Stimulated activated effector memory CD8-positive, alpha-beta T cell treated with anti-CD3 and anti-CD28 coated beads, Interleukin-12 subunit alpha, Interleukin-12 subunit beta, amount 100 ng/mL, for 72 hours (primary cell): ENCODE data around the gene EXD2.
A peak's percentile ranks its signal among the peaks of the same experiment; 100 is the strongest.
"Not testable (repeated sequence)": the region's sequence is repeated elsewhere in the genome, so short reads cannot be mapped to it uniquely, and the experiment has no call there.

Experiments used
- ATAC-seq: fragments of 150-1000 bp; cut with Tn5 transposase; 2 replicates; pipeline ENCODE4 v1.10.0; 2021
- DNase-seq, 2 donors: peaks; one replicate each; pipeline ENCODE4 v3.0.0; 2021 to 2022; ENCODE audit warnings: low spot score in 2 of 2
- H3K27ac Mint-ChIP-seq: one replicate; pipeline ENCODE4 v1.8.0; 2022; ENCODE audit warnings: mild to moderate bottlenecking, mixed read lengths
- H3K36me3 Mint-ChIP-seq: one replicate; pipeline ENCODE4 v1.8.0; 2022; ENCODE audit warnings: mild to moderate bottlenecking, mixed read lengths
- H3K4me1 Mint-ChIP-seq: one replicate; pipeline ENCODE4 v1.8.0; 2022; ENCODE audit warnings: mixed read lengths
- H3K4me3 Mint-ChIP-seq: one replicate; pipeline ENCODE4 v1.8.0; 2022; ENCODE audit warnings: mild to moderate bottlenecking, mixed read lengths
- H3K9me3 Mint-ChIP-seq: one replicate; pipeline ENCODE4 v1.8.0; 2022; ENCODE audit warnings: mixed read lengths

The EXD2 gene

GRCh38 chr14:69191340-69192111 lies at the start of gene EXD2:
Gene EXD2 (plus strand): TSS chr14:69191498. CDS start chr14:69209471, 17,973 bp downstream.
- H3K27ac Mint-ChIP-seq, result peak within 1 kb of the TSS; percentile 93

GRCh38 chr14:69141550-69141949 lies 49.7 kb upstream of the EXD2 start:
- no peak overlapping the region for H3K27ac Mint-ChIP-seq
- peaks cover 49% of the 10 kb centered on the region for H3K4me1 Mint-ChIP-seq
- peaks cover 44% of the 10 kb centered on the region for H3K36me3 Mint-ChIP-seq
- no peak for DNase-seq
- no peaks in the 10 kb centered on the region for H3K9me3 Mint-ChIP-seq
- no peak overlapping the region for H3K4me3 Mint-ChIP-seq
- no peak for ATAC-seq

More at GRCh38 chr14:69191340-69192111, at the start of gene EXD2:
- no peaks in the 10 kb centered on the region for H3K9me3 Mint-ChIP-seq
- H3K4me3 Mint-ChIP-seq, result peak within 1 kb of the TSS; percentile 88
- peaks cover 16% of the 10 kb centered on the region for H3K4me1 Mint-ChIP-seq
- no peaks in the 10 kb centered on the region for H3K36me3 Mint-ChIP-seq
- peak; percentile 46 to 83 for DNase-seq
- ATAC-seq, result peak; percentile 92

- H3K4me1 Mint-ChIP-seq, result peaks cover 50% of the 10 kb centered on the region
- no peaks in the 10 kb centered on the region for H3K9me3 Mint-ChIP-seq
- H3K4me3 Mint-ChIP-seq, result no peak overlapping the region
- peaks cover 44% of the 10 kb centered on the region for H3K36me3 Mint-ChIP-seq
- ATAC-seq (no peak), DNase-seq (no peak)
- H3K27ac Mint-ChIP-seq, result no peak overlapping the region
These were observed 49.2 kb upstream of the EXD2 start for GRCh38 chr14:69142101-69142500.

- Mint-ChIP-seq H3K4me1 (peaks cover 46% of the 10 kb centered on the region), H3K27ac (no peak overlapping the region), H3K9me3 (no peaks in the 10 kb centered on the region), H3K4me3 (peak overlapping the region; percentile 87), H3K36me3 (peaks cover 31% of the 10 kb centered on the region)
- no peak for DNase-seq
- ATAC-seq, result no peak
These were observed 41.6 kb upstream of the EXD2 start for GRCh38 chr14:69149461-69150244.

GRCh38 chr14:69151458-69152180 lies 39.7 kb upstream of the EXD2 start:
- Mint-ChIP-seq H3K4me3 (peak overlapping the region; percentile 87), H3K4me1 (peaks cover 39% of the 10 kb centered on the region), H3K9me3 (no peaks in the 10 kb centered on the region), H3K27ac (peak overlapping the region; percentile 92), H3K36me3 (peaks cover 21% of the 10 kb centered on the region)
- DNase-seq, result peak; percentile 72 to 87
- ATAC-seq, result peak; percentile 79

DNA sequence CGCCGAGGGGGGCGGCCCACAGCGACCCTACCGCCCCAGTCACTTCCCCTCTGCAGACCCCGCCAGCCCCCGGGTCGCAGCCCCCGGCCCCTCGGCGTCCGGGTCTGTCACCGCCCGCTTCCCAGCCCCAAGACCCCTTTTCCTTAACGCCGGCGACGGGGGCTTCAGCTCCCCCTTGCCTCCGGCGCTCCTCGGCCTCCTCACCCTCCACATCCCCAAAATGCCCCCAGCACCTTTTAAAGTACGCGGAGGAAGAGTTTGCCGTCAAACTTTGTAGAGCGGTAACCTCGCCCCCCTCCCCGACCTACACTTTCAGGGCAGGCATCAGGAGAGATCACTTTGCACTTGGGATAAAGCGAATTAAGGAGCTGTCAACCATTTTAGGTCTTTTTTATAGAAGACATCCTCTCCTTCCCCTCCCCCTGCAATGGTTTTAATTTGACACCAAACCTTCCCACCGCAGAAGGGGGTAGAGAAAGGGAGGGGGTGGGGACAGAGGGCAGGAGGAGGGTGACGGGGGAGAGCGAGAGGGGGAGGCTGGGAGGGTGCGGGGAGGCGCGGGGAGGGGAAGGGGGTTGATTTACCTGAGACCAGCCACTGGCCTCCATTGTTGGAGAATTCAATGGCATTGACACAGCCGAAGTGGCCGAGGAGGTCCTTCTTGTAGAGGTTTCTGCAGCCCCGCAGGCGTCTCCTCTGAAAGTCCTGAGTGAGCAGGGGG lies 39.0 kb upstream of the EXD2 start:
- H3K4me3 Mint-ChIP-seq, result peak overlapping the region; percentile 87
- ATAC-seq, result peak; percentile 14
- peaks cover 33% of the 10 kb centered on the region for H3K4me1 Mint-ChIP-seq
- no peaks in the 10 kb centered on the region for H3K9me3 Mint-ChIP-seq
- peak in 1 of 2 donors; percentile 72 for DNase-seq
- peak overlapping the region; percentile 92 for H3K27ac Mint-ChIP-seq
- peaks cover 21% of the 10 kb centered on the region for H3K36me3 Mint-ChIP-seq

DNA sequence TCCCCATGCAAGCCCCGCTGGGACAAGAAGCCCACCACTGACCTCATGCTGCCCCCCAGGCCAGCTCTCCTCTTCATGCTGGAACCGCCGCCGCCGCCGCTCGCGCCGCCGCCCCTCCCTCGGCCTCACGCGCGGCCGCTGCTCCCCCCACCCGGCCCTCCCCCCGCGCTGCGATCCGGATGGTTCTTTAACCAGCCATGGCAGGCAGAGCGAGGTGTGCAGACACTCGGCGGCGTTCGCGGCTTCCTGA lies 38.5 kb upstream of the EXD2 start, which contains the start of gene DCAF5:
Gene DCAF5 (minus strand): TSS at position 218 of the 250 bp plus-strand sequence. CDS start 141 bp downstream, at position 77.
- H3K36me3 Mint-ChIP-seq, result peaks cover 19% of the 10 kb centered on the region
- H3K9me3 Mint-ChIP-seq, result no peaks in the 10 kb centered on the region
- peak within 1 kb of the TSS; percentile 92 for H3K27ac Mint-ChIP-seq
- H3K4me3 Mint-ChIP-seq, result peak within 1 kb of the TSS; percentile 87
- ATAC-seq (no peak), DNase-seq (no peak)
- H3K4me1 Mint-ChIP-seq, result peaks cover 28% of the 10 kb centered on the region

- DNase-seq (peak; percentile 73 to 93), ATAC-seq (peak; percentile 95)
- peak overlapping the region; percentile 88 for H3K27ac Mint-ChIP-seq
- H3K9me3 Mint-ChIP-seq, result no peaks in the 10 kb centered on the region
- H3K36me3 Mint-ChIP-seq, result peaks cover 14% of the 10 kb centered on the region
- H3K4me1 Mint-ChIP-seq, result peaks cover 25% of the 10 kb centered on the region
- H3K4me3 Mint-ChIP-seq, result peak overlapping the region; percentile 87
These were observed 38.0 kb upstream of the EXD2 start for GRCh38 chr14:69153152-69153872.

GRCh38 chr14:69153873-69154270 lies 37.4 kb upstream of the EXD2 start:
- H3K9me3 Mint-ChIP-seq, result no peaks in the 10 kb centered on the region
- ATAC-seq (no peak), DNase-seq (no peak)
- peak overlapping the region; percentile 87 for H3K4me3 Mint-ChIP-seq
- H3K36me3 Mint-ChIP-seq, result peaks cover 8% of the 10 kb centered on the region
- H3K27ac Mint-ChIP-seq, result peak overlapping the region; percentile 88
- peaks cover 20% of the 10 kb centered on the region for H3K4me1 Mint-ChIP-seq

- DNase-seq, result no peak
- H3K36me3 Mint-ChIP-seq, result no peaks in the 10 kb centered on the region
- H3K27ac Mint-ChIP-seq, result no peak overlapping the region
- no peak for ATAC-seq
- peaks cover 11% of the 10 kb centered on the region for H3K4me1 Mint-ChIP-seq
- H3K9me3 Mint-ChIP-seq, result no peaks in the 10 kb centered on the region
- no peak overlapping the region for H3K4me3 Mint-ChIP-seq
These were observed 36.5 kb upstream of the EXD2 start for GRCh38 chr14:69154779-69155178.

- Mint-ChIP-seq H3K4me1 (peaks cover 5% of the 10 kb centered on the region), H3K36me3 (no peaks in the 10 kb centered on the region), H3K27ac (no peak overlapping the region), H3K9me3 (no peaks in the 10 kb centered on the region), H3K4me3 (no peak overlapping the region)
- no peak for ATAC-seq
- no peak for DNase-seq
These were observed 35.1 kb upstream of the EXD2 start for GRCh38 chr14:69156224-69156623.

DNA sequence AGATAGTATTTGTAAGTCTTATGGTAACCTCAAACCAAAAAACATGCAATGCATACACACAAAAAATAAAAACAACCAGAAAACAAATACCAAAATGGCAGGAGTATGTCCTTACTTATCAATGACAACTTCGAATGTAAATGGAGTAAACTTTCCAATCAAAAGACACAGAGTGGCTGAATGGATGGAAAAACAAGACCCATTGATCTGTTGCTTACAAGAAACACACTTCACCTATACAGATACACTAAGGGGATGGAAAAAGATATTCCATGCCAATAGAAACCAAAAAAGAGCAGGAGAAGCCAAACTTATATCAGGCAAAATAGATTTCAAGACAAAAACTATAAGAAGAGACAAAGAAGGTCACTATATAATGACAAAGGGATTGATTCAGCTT lies 29.7 kb upstream of the EXD2 start:
- peaks cover 7% of the 10 kb centered on the region for H3K9me3 Mint-ChIP-seq
- H3K36me3 Mint-ChIP-seq, result no peaks in the 10 kb centered on the region
- ATAC-seq (no peak), DNase-seq (no peak)
- H3K4me1 Mint-ChIP-seq, result no peaks in the 10 kb centered on the region
- H3K27ac Mint-ChIP-seq, result no peak overlapping the region
- H3K4me3 Mint-ChIP-seq, result no peak overlapping the region

DNA sequence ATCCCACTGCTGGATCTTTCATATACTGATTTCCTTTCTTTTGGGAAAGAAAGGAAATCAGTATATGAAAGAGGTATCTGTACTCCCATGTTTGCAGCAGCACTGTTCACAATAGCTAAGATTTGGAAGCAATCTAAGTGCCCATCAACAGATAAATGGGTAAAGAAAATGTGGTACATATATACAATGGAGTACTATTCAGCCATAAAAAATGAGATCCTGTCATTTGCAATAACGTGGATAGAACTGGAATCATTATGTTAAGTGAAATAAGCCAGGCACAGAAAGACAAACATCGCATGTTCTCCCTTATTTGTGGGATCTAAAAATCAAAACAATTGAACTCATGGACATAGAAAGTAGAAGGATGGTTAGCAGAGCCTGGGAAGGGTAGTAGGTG lies 25.5 kb upstream of the EXD2 start:
- not testable (repeated sequence) for ATAC-seq, H3K9me3 Mint-ChIP-seq, H3K4me1 Mint-ChIP-seq, H3K4me3 Mint-ChIP-seq, H3K27ac Mint-ChIP-seq, H3K36me3 Mint-ChIP-seq, DNase-seq

DNA sequence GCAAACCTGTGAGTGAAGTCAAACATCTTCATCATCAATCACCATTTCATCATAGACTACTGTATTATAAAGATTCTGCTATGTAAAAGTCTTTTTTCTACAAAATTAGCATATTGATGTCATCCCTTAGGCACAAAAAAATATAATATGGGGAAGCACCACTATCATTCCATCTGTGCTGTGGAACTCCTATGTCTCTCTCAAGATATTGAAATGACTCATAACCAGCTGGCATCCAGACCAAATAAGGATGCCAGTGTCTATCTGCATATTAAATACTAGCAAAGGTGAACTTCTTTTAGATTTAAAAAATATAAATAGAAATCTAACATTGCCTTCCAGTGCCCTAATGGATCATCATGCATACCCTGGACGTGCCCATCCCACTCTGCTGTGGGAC lies 20.5 kb upstream of the EXD2 start:
- ATAC-seq (no peak), DNase-seq (no peak)
- Mint-ChIP-seq H3K27ac (no peak overlapping the region), H3K36me3 (no peaks in the 10 kb centered on the region), H3K9me3 (no peaks in the 10 kb centered on the region), H3K4me3 (no peak overlapping the region), H3K4me1 (no peaks in the 10 kb centered on the region)
